Esophagus muscularis mucosa (tissue), 4 donors: ENCODE data around the gene NDUFA6. TPM values are rescaled to one million over a fixed set of nuclear protein-coding genes. Genes with fewer than 3 reads are reported as not detected.

Experiments
- DNase-seq: peaks from one replicate; pipeline ENCODE4 v3.0.0-alpha.2; 2017; ENCODE audit errors: extremely low spot score
- H3K27ac ChIP-seq, 4 donors: fragments of 200-600 bp; sonication (generic); replicated peaks in 1 of 4; 1 replicate in 3 of 4; 2 replicates in 1 of 4; pipeline ENCODE4 v1.5.1; 2016 to 2019; ENCODE audit warnings: mild to moderate bottlenecking in 1 of 4
- H3K27me3 ChIP-seq, 4 donors: fragments of 200-600 bp; sonication (generic); one replicate each; pipeline versions ENCODE4 v1.5.1 to v1.6.0; 2016 to 2019
- H3K36me3 ChIP-seq, 4 donors: fragments of 200-600 bp; sonication (generic); one replicate each; pipeline ENCODE4 v1.5.1; 2016 to 2019
- H3K4me1 ChIP-seq, 4 donors: fragments of 200-600 bp; sonication (generic); one replicate each; pipeline ENCODE4 v1.5.1; 2016 to 2019
- H3K4me3 ChIP-seq, 4 donors: fragments of 200-600 bp; sonication (generic); 1 replicate in 2 of 4; 2 replicates in 2 of 4; pipeline ENCODE4 v1.5.1; 2016 to 2019; ENCODE audit warnings: mild to moderate bottlenecking in 4 of 4, moderate library complexity in 1 of 4
- H3K9me3 ChIP-seq, 4 donors: fragments of 200-600 bp; sonication (generic); 1 replicate in 3 of 4; 2 replicates in 1 of 4; pipeline ENCODE4 v1.5.1; 2016 to 2019
- EP300 ChIP-seq: sonication (generic); formaldehyde crosslinking; IDR thresholded peaks from one replicate; pipeline ENCODE4 v1.6.1; 2017; ENCODE audit warnings: antibody characterized with exemption
- POLR2A ChIP-seq: fragments of 450-650 bp; IDR thresholded peaks from one replicate; pipeline ENCODE4 v1.6.1; 2017; ENCODE audit warnings: antibody characterized with exemption, moderate library complexity, mild to moderate bottlenecking, low read depth
- POLR2AphosphoS5 ChIP-seq, 2 donors: sonication (generic); formaldehyde crosslinking; IDR thresholded peaks; one replicate each; pipeline ENCODE4 v1.6.1; 2017; ENCODE audit warnings: antibody characterized with exemption in 2 of 2
- WGBS: methylation state at CpG from one replicate; pipeline ENCODE4 v1.1.5; 2018; 5-methylcytosine and 5-hydroxymethylcytosine counted together
- intact Hi-C: fragments of 100-400 bp; cut with DNase I; formaldehyde crosslinking; loops from one replicate; pipeline ENCODE4 v1.15.1; 2023
- total RNA-seq, 4 donors: library from RNA; depleted of rRNA; stranded (reverse); fragments of >200 nt; gene quantifications; one replicate each; pipeline versions ENCODE4 v1.1.0 to v1.2.1, GENCODE V29; 2016
- TF ChIP-seq, protein P1 (sequence below), 3 experiments: fragments of 200-600 bp in 2 of 3; fragments of 450-650 bp in 1 of 3; sonication (generic) in 2 of 3; IDR thresholded peaks; one replicate each; pipeline ENCODE4 v1.5.1; 2017 to 2019; ENCODE audit warnings: antibody characterized with exemption in 3 of 3, mild to moderate bottlenecking in 2 of 3, moderate library complexity in 1 of 3

Gene NDUFA6
- total RNA-seq, 4 donors from 2014 or later = 54.0 to 90.9 (median 75.8) TPM

DNA sequence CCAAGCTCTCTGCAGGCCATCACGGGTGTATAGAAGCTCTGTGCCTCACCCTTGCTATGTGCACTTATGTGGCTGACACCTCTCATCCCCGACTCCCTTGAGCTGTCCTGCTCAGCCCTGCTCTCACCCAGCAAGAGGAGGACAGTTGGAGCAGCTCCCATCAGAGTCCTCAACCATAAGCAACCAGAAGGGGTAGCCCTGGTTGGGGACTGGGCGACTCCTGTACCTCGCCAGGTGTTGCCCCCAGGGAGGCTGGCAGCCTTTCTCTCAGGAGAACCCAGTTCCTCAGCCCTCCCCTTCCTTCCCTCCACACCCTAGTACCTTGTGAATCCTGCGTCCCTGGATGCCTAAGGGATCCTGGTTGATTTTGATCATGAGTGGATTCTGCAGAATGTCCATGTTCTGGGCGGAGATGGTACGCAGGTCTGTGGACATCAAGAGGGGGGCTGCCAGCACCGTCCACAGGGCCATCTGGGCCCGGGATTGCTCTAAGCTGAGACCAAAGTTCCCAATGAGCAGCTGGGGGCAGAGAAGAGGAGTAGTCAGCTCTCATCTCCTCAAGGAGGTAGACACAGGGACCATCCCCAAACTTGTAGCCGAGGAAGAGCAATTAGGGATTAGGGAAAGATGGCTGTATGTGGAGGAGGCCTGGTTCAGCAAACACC lies 27.9 kb downstream of the NDUFA6 start:
- H3K4me1 ChIP-seq = no peaks in the 10 kb centered on the region
- intact Hi-C loops = no loop called here
- no peak overlapping the region for H3K4me3 ChIP-seq
- H3K9me3 ChIP-seq = no peaks in the 10 kb centered on the region
- H3K27ac ChIP-seq = no peak overlapping the region
- no peaks in the 10 kb centered on the region for H3K27me3 ChIP-seq
- no peak for DNase-seq
- whole genome bisulfite sequencing = 98% methylated on average over 9 of the region's 10 CpGs
- peaks cover 62 to 94% (median 86%) of the 10 kb centered on the region in 4 donors for H3K36me3 ChIP-seq
- TF ChIP-seq EP300 (no peak), POLR2AphosphoS5 (IDR thresholded peaks at IDR 0.05) (no peak), POLR2A (no peak)
- TF ChIP-seq, protein P1, sequence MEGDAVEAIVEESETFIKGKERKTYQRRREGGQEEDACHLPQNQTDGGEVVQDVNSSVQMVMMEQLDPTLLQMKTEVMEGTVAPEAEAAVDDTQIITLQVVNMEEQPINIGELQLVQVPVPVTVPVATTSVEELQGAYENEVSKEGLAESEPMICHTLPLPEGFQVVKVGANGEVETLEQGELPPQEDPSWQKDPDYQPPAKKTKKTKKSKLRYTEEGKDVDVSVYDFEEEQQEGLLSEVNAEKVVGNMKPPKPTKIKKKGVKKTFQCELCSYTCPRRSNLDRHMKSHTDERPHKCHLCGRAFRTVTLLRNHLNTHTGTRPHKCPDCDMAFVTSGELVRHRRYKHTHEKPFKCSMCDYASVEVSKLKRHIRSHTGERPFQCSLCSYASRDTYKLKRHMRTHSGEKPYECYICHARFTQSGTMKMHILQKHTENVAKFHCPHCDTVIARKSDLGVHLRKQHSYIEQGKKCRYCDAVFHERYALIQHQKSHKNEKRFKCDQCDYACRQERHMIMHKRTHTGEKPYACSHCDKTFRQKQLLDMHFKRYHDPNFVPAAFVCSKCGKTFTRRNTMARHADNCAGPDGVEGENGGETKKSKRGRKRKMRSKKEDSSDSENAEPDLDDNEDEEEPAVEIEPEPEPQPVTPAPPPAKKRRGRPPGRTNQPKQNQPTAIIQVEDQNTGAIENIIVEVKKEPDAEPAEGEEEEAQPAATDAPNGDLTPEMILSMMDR (IDR thresholded peaks at IDR 0.05) = no peak

GRCh38 chr22:42061041-42061440 lies 29.5 kb downstream of the NDUFA6 start:
- Histone ChIP-seq H3K4me3 (no peak overlapping the region), H3K9me3 (peaks cover 0 to 6% (median 0%) of the 10 kb centered on the region in 4 donors), H3K27ac (no peak overlapping the region), H3K4me1 (no peaks in the 10 kb centered on the region), H3K27me3 (no peaks in the 10 kb centered on the region), H3K36me3 (peaks cover 51 to 78% (median 70%) of the 10 kb centered on the region in 4 donors)
- intact Hi-C loops = no loop called here
- no peak for DNase-seq
- 93% methylated on average over 6 of the region's 7 CpGs for WGBS
- TF ChIP-seq, protein P1 (IDR thresholded peaks at IDR 0.05) = no peak
- TF ChIP-seq EP300 (no peak), POLR2AphosphoS5 (IDR thresholded peaks at IDR 0.05) (no peak), POLR2A (no peak)

GRCh38 chr22:42060489-42060888 lies 30.1 kb downstream of the NDUFA6 start:
- no peak for DNase-seq
- Histone ChIP-seq H3K4me3 (no peak overlapping the region), H3K27me3 (no peaks in the 10 kb centered on the region), H3K36me3 (peaks cover 46 to 72% (median 64%) of the 10 kb centered on the region in 4 donors), H3K27ac (no peak overlapping the region), H3K9me3 (peaks cover 0 to 6% (median 0%) of the 10 kb centered on the region in 4 donors), H3K4me1 (no peaks in the 10 kb centered on the region)
- WGBS = 94% methylated on average over 4 of the region's 5 CpGs
- TF ChIP-seq, protein P1 (IDR thresholded peaks at IDR 0.05) = no peak
- TF ChIP-seq EP300 (no peak), POLR2AphosphoS5 (IDR thresholded peaks at IDR 0.05) (no peak), POLR2A (no peak)
- intact Hi-C loops = no loop called here

- WGBS = 98% methylated on average over 1 of the region's 1 CpG
- intact Hi-C loops = no loop called here
- H3K4me1 ChIP-seq = no peaks in the 10 kb centered on the region
- H3K36me3 ChIP-seq = peaks cover 30 to 39% (median 37%) of the 10 kb centered on the region in 4 donors
- DNase-seq = no peak
- TF ChIP-seq POLR2A (no peak), EP300 (no peak), POLR2AphosphoS5 (IDR thresholded peaks at IDR 0.05) (no peak)
- TF ChIP-seq, protein P1 (IDR thresholded peaks at IDR 0.05) = no peak
- H3K9me3 ChIP-seq = peaks cover 0 to 6% (median 0%) of the 10 kb centered on the region in 4 donors
- no peaks in the 10 kb centered on the region for H3K27me3 ChIP-seq
- H3K4me3 ChIP-seq = no peak overlapping the region
- H3K27ac ChIP-seq = no peak overlapping the region
Measured at GRCh38 chr22:42056757-42057511, 33.6 kb downstream of the NDUFA6 start.
